DND-41 (cell line): ENCODE results near the gene CHCHD3.

Source experiments
- EZH2 ChIP-seq: IDR thresholded peaks from 3 replicates; pipeline ENCODE4 v1.6.1; 2012; ENCODE audit warnings: borderline replicate concordance, low read depth, mild to moderate bottlenecking, moderate library complexity, low read length, inconsistent platforms; ENCODE audit not compliant: severe bottlenecking
- TF ChIP-seq, protein P1 (sequence below): IDR thresholded peaks from 2 replicates; pipeline ENCODE4 v1.5.1; 2012; ENCODE audit warnings: borderline replicate concordance, low read length, moderate library complexity, mild to moderate bottlenecking; ENCODE audit not compliant: poor library complexity, severe bottlenecking; ENCODE audit errors: extremely low read depth

DNA sequence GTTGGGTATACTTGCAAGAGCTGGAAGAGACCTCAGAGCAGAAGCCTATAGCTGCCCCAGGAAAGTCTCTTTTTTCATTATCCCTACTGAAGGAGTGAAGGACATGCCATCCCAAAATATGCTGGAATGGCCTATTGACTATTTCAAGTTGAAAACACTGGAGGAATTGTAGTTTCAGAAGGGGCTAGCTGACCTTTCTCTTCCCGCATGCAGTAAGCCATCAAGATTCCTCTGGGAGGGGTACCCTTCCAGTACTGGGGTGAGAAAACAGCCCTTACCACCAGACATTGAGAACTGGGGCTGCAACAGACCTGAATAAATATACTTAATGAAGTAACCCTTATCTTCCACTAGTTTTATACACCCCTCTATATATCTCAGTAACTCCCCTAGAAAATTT, 41.7 kb downstream of the CHCHD3 start:
- TF ChIP-seq, protein P1, sequence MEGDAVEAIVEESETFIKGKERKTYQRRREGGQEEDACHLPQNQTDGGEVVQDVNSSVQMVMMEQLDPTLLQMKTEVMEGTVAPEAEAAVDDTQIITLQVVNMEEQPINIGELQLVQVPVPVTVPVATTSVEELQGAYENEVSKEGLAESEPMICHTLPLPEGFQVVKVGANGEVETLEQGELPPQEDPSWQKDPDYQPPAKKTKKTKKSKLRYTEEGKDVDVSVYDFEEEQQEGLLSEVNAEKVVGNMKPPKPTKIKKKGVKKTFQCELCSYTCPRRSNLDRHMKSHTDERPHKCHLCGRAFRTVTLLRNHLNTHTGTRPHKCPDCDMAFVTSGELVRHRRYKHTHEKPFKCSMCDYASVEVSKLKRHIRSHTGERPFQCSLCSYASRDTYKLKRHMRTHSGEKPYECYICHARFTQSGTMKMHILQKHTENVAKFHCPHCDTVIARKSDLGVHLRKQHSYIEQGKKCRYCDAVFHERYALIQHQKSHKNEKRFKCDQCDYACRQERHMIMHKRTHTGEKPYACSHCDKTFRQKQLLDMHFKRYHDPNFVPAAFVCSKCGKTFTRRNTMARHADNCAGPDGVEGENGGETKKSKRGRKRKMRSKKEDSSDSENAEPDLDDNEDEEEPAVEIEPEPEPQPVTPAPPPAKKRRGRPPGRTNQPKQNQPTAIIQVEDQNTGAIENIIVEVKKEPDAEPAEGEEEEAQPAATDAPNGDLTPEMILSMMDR, result no peak
- TF ChIP-seq EZH2, result no peak
